ENCODE results near the gene FRMPD4.
"Not testable (repeated sequence)": the region's sequence is repeated elsewhere in the genome, so short reads cannot be mapped to it uniquely, and the experiment has no call there.

The FRMPD4 gene

DNA sequence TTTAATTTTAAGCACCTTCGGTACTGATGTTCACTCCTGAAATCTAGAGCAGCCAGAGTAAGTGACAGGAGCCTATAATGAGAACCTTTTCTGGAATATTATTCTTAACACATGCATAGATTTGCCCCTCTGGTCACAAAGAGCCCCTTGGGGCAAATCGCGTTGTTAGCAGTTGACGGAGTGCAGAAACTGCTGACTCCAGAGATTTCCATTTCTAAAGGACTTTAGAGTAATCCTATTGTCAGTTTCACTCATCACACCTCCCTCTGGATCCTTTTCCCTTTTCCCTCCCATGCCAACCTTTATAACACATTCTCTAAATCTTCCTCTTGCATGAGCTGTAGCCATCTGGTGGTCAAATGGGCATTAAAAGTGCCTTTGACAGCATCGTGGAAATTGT, 388.0 kb downstream of the FRMPD4 start:
- no peak for DNase-seq (ENCODE audit: low read depth)

DNA sequence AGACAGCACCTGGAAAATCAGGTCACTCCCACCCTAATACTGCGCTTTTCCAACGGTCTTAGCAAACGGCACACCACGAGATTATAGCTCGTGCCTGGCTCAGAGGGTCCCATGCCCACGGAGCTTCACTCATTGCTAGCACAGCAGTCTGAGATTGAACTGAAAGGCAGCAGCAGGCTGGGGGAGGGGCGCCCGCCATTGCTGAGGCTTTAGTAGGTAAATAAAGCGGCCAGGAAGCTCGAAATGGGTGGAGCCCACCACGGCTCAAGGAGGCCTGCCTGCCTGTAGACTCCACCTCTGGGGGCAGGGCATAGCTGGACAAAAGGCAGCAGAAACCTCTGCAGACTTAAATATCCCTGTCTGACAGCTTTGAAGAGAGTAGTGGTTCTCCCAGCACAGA, 399.8 kb downstream of the FRMPD4 start:
- not testable (repeated sequence) for DNase-seq (ENCODE audit: low read depth)

GRCh38 chrX:12542251-12542650, 404.0 kb downstream of the FRMPD4 start:
- DNase-seq (ENCODE audit: low read depth): not testable (repeated sequence)

DNA sequence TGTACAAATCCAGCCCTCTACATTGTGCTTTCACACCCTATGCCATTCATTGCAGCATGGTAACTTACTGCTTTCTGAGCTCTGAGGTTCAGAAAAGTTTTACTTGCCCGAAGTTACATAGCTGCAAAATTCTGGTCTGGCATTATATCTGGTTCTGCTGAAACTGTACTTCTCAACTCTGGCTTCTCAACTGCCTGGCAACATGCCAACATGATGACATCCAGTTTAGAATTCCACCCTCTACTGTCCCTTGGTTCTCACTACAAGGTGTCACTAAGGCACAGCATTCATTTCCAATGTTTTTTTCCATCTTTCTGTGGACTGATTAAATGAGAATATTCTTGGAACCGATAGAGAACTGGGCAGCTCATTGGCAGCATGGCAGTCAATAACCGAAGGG, 410.1 kb downstream of the FRMPD4 start:
- no peak for DNase-seq (ENCODE audit: low read depth)

DNA sequence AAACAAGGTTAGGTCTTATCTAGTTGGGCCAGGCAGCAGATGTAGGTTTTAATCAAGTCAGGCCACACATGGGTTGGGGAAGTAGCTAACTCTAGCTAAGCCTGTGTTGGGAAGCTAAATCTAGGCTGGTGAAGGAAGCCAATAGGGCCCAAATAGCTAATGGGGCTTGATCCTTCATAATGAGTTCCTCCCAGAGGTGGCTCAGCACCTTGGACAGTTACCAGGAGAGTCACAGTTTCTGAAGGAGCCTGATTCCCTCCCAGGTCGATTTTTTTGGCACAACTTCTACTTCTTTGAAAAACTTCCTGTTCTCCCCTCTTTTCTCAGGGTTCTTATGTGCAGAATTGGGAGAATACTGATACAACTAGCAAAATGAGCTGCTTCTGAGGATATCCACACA, 410.5 kb downstream of the FRMPD4 start:
- DNase-seq (ENCODE audit: low read depth): no peak

- no peak for DNase-seq (ENCODE audit: low read depth)
Measured at GRCh38 chrX:12554206-12554605, 415.9 kb downstream of the FRMPD4 start.

DNA sequence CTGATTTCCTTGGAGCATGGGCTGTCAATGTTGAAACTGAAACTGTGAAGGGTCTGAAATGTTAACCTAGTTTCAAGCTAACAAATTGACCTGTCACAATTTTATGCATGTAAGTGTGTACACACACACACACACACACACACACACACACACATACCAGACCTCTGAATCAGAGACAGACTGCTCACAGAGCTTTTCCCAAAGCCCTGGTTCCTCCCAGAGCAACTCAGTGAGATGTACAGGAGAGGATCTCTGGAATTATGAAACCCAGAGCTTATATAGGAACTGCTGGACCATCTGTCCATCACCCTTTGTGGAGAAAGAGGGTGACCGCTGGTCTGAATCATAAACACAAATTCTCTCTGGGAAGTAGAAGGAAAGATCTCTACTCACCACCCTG, 424.8 kb downstream of the FRMPD4 start:
- no peak for DNase-seq (ENCODE audit: low read depth)

- DNase-seq (ENCODE audit: low read depth): no peak
Measured at GRCh38 chrX:12564221-12564620, 425.9 kb downstream of the FRMPD4 start.

DNA sequence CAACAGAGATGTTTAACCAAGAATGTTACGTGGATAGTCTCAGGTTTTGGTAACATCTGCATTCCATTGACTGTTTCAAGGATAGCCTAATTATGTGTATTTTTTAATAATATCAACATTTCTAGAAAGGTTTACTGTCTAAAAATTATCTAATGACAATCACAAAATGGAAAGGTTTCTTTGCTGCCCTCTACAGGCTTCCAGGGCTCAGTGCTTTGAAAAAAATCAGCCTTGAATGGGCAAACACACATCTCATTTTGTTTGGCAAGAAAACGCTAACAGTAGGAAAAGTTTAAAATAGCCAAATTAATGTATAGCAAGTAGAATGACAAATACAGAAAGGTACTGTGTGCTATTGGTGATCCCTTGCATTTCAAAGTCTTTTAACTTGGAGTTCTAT, 429.6 kb downstream of the FRMPD4 start:
- DNase-seq (ENCODE audit: low read depth): no peak

- no peak for DNase-seq (ENCODE audit: low read depth)
Measured at GRCh38 chrX:12570859-12571501, 432.7 kb downstream of the FRMPD4 start.

GRCh38 chrX:12579311-12579710, 441.0 kb downstream of the FRMPD4 start:
- no peak for DNase-seq (ENCODE audit: low read depth)

DNA sequence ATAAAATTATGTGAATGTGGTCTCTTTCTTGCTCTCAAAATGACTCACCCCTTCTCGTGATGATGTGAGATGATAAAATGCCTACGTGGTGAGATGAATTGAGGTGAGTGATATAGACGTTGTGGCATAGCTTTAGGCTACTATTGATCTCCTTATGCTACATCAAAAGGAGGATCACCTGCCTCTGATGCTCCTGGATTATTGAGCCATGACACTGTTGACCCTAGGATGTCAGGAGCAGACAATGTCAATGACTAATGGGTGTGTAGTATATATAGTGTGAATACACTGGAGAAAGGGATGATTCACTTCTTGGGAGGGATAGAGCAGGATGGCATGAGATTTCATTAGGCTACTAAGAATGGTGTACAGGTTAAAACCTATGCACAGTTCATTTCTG, 442.3 kb downstream of the FRMPD4 start:
- DNase-seq (ENCODE audit: low read depth): no peak

DNA sequence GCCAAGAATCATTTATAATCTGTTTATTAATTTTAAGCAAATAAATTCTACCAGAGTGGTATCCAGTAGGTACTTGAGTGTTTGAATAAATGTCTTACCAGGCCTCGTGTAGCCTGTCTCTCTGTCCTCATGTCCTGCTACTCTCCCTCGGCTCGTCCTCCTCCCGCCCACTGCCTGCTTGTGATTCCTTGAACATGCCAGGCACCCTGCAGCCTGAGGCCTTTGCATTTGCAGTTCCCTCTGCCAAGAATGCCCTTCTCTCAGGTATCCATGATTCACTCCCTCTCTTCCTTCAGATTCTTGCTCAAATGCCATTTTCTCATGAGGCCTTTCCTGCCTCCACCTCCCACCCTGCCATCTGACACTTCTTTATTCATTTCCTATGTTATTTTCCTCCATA, 443.3 kb downstream of the FRMPD4 start:
- no peak for DNase-seq (ENCODE audit: low read depth)

DNA sequence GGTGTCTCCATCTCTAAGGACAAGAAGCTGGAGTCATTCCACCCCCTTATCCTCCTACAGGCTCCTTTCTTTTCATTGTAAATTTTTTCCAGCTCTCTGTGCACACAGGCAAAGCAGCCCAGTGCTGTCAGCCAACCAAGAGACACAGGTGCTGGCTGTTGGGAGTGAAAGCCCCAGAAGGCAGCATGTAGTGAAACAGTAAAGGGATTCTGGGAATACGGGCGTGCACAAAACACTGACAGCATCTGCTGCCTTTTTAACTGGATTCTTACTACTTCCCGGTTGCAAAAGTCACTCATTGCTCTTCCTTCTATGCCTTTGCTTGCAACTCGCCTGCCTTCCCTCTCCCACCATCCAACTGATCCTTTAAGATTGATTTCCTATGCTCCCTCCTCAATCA, 444.4 kb downstream of the FRMPD4 start:
- no peak for DNase-seq (ENCODE audit: low read depth)

DNA sequence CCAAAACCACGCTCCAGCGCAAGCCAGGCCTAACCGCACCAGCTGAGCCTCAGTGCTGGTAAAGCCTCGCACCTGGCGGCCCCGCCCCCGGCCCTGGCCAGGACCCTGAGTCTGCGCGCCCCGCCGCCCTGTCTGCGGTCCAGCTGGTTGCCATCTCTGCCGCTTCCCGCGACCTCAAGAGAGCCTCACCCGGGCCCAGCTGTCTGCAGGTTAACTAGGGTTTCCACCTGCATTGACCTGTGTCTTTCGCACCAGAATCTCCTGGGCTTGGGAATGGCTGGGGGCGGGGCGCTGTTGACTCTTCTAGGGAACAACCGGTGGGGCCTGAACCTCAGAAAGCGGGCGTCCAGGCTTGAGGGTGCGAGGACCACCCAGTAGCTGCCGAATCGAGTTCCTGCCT, 445.3 kb downstream of the FRMPD4 start:
- no peak for DNase-seq (ENCODE audit: low read depth)

DNA sequence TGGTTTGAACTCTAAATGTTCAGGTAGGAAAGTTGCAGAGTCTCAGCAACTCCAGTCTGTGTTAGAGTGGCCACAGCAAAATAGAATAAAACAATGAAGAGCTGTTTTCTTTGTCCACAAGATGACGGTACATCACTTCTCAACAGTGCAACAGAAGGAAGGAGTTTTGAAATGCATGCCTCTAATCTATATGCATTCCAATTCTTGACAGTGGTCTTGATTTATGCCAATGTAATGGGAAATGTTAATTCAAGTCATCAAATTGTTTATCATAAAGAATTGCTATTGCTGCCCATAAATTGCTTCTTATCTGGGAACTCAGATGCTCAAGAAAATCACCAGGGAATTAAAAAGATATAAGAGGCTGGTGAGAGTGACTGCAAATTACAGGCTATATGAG, 457.4 kb downstream of the FRMPD4 start:
- DNase-seq (ENCODE audit: low read depth): no peak

DNA sequence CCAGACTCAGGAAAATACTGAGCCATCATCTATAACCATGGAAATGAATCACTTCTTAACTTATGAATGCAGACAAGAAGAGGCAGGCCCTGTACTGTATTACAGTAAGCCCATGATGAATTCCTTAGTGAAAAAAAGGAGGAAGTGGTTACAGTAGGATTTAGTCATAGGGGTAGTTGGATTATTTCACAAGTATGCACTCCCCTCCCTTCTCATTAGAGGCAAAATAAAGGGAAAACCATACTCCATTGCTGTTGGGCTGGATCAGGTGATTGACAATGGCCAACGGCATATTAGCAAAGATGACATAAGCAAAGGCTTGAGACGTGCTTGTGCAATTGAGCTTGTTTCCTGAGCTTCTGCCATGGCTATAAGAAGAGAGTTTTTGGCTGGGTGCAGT, 471.8 kb downstream of the FRMPD4 start:
- no peak for DNase-seq (ENCODE audit: low read depth)

DNA sequence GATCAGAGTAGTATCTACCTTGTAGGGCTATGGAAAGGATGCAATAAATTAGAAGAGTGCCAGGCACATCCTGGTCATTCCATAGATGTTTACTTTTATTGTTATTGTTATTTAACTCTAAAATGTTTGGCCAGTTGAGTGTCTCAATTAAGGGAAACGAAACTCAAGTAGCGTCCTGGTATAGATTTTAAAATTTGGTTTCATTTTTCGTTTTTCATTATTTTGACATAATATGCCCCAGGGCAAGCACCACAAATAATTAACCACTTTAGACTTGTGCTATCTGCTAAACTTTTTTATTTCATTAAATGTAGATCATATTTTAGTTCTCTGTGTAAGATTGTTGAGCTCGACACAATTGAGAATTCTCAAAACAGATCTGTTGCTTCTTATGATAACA, 473.2 kb downstream of the FRMPD4 start:
- DNase-seq (ENCODE audit: low read depth): no peak

- DNase-seq (ENCODE audit: low read depth): no peak
Measured at GRCh38 chrX:12614266-12614665, 476.0 kb downstream of the FRMPD4 start.

DNA sequence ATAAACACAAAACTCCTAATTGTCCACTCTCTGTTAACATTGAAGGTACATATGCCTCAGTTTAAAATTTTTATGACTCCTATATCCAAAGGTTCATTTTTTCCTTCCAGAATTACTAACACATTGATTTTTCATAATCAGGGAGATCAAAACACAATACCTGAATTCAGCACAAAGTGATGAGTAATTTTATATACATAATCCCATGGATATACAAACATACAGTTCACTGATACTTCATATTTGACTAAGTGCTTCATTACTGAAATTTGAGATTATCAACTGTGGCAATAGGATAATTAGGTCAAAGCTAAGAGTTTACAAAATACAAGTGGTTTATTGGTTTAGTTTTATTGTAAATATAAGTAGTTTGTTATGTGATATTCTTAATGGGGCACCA, 476.8 kb downstream of the FRMPD4 start:
- no peak for DNase-seq (ENCODE audit: low read depth)

DNA sequence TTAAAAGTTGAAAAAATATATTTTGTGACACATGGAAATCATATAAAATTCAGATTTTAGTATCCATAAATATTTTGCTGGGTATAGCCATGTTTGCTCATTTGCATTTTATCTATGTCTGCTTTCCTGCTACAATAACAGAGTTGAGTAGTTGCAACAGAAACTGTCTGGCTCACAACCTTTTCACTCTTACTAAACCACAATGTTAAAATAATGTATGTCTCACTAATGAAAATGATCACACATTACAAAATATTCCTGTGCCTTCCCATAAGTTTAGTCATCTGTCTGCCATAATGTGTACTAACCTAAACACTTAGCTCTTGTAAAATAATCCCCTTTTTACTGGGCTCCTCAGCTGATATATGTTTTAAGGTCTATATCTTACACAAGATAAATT, 479.0 kb downstream of the FRMPD4 start:
- DNase-seq (ENCODE audit: low read depth): no peak

DNA sequence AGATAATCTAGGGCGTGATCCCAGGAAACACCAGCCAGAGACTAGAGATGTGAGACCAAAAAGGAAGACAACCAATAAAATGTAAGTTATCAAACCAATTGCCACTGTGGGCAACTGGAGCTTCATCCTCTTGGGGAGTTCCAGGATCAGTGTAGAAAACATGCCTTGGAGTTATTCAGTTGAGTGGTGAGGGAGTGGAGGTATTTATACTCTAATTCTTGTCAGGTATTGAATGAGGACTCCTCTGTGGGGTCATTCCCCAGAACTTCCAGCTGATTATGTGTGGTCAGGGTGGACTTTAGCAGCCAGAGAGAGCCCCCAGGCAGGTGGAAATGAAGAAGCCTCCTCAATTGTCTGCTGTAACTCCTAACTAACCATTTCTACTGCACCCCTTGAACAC, 509.0 kb downstream of the FRMPD4 start:
- no peak for DNase-seq (ENCODE audit: low read depth)

GRCh38 chrX:12648995-12649394, 510.7 kb downstream of the FRMPD4 start:
- DNase-seq (ENCODE audit: low read depth): no peak

DNA sequence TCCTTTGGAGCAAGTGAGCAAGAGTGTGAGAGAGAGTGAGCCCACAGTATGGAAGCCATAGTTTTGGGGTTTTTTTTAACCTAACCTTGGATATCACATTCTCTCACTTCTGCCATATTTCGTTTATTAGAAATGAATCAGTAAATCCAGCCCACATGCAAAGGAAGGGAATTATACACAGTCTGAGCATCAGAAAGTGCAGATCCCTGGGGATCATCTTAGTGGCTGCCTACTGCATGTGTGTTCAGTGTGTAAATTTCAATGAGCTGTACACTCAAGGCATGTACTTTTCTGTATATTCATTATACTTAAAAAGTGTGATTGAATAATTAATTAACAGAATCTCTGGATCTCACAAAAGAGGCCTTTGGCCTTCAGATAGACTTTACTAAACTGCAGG, 519.2 kb downstream of the FRMPD4 start:
- no peak for DNase-seq (ENCODE audit: low read depth)

GRCh38 chrX:12657881-12658280, 519.6 kb downstream of the FRMPD4 start:
- DNase-seq (ENCODE audit: low read depth): no peak
